Measurements from ENCODE around the gene AFTPH.

- no peak for TF ChIP-seq CTCF (IDR thresholded peaks at IDR 0.05)
- no peak for TF ChIP-seq REST (IDR thresholded peaks at IDR 0.05)
- no peak for TF ChIP-seq PBX3 (IDR thresholded peaks at IDR 0.05)
- no peak for TF ChIP-seq JUN (IDR thresholded peaks at IDR 0.05)
Measured at GRCh38 chr2:64598226-64598625, 74.1 kb downstream of the AFTPH start.

All from A549 (cell line).